22Rv1 (cell line): ENCODE results near the gene NCKIPSD.

Experiments
- CTCF ChIP-seq: fragments of 450-650 bp; IDR thresholded peaks from 2 replicates; pipeline ENCODE4 v1.5.1; 2017; ENCODE audit warnings: mild to moderate bottlenecking
- ZFX ChIP-seq: fragments of 450-650 bp; IDR thresholded peaks from 2 replicates; pipeline ENCODE4 v1.6.1; 2017; ENCODE audit warnings: antibody characterized with exemption, borderline replicate concordance

GRCh38 chr3:48630833-48631232, 54.9 kb downstream of the NCKIPSD start:
- TF ChIP-seq CTCF (no peak), ZFX (no peak)
